ENCODE measurements around the gene POLR2J2.
A peak's percentile ranks its signal among the peaks of the same experiment; 100 is the strongest.
"Not testable (repeated sequence)": the region's sequence is repeated elsewhere in the genome, so short reads cannot be mapped to it uniquely, and the experiment has no call there.

Gene POLR2J2

DNA sequence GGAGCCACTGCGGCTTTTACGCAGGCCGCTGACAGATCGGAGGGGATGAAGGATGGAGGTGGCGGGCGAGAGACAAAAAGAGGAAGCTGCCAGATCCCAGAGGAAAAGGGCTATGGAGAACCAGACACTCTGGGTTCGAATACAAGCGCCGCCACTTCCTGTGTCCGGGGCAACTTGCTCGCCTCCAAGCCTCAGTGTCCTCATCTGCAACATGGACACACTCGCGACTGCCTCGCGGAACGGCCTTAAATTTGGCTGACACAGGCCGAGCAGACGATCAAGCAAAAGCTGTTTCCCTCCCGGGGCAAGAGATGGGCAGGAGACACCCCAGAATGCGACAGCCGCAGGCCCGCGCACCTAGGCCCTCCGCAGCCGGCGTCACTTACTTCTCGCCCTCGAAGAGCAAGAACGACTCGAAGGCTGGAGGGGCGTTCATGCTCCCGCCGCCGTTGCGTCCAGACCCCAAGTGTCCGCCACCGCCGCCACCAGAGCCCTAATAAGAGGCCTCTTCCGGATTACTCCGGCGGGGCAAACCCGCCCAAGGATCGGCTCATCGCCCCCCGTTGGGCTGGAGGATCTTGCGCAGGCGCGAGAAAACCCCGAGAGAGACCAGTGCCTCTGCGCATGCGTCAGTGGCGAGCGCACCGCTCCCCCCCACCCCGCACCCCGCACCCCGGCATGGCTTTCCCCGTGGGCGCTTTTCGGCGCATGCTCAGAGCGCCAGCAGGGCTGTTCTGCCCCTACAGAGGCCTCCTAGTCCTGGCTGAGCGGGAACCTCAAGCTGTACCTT is at the start of gene POLR2J2:
Gene POLR2J2 (minus strand): TSS at position 498 of the 790 bp plus-strand sequence. CDS start 62 bp downstream, at position 436.
- not testable (repeated sequence) for DNase-seq (ENCODE audit: low read depth in 2 of 3, low spot score in 2 of 3)

DNA sequence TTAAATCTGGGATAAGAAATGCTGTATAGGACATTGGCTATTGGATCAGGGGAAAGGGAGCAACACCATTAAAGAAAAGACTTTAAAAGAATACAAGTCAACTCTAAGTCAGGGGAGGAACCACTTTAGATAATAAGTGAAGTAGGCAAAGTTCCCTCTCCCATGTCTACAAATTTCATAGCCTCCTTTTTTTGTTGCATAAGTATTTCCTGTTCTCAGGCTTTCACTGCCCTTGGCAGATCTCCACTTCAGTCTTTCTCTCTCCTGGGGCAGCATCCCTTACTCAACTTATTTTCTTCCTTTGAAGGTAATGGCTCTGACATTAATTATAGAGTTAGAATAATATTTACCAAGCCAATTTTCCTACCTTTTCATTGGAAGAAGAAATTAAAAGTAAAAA is 47.0 kb upstream of the POLR2J2 start:
- not testable (repeated sequence) for DNase-seq (ENCODE audit: low read depth in 2 of 3, low spot score in 2 of 3)

DNA sequence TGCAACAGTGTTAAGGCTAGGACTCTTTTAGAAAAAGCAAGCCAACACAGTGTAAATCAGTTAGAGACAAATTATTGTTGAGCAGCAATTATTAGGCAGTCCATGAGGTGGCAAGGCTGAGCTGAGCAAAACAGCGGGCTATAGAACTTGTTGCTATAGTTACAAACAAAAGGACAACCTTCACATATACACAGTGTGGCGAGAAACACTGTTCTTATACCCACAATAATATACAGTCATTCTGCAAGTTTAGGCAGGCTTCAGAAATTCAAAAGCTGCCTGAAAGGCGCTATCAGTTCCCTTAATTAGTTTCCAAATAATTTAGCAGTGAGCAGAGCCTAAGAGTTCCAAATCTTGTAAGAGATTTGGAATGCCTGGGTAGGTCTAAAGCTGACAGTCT is 44.3 kb upstream of the POLR2J2 start:
- not testable (repeated sequence) for DNase-seq (ENCODE audit: low read depth in 2 of 3, low spot score in 2 of 3)

DNA sequence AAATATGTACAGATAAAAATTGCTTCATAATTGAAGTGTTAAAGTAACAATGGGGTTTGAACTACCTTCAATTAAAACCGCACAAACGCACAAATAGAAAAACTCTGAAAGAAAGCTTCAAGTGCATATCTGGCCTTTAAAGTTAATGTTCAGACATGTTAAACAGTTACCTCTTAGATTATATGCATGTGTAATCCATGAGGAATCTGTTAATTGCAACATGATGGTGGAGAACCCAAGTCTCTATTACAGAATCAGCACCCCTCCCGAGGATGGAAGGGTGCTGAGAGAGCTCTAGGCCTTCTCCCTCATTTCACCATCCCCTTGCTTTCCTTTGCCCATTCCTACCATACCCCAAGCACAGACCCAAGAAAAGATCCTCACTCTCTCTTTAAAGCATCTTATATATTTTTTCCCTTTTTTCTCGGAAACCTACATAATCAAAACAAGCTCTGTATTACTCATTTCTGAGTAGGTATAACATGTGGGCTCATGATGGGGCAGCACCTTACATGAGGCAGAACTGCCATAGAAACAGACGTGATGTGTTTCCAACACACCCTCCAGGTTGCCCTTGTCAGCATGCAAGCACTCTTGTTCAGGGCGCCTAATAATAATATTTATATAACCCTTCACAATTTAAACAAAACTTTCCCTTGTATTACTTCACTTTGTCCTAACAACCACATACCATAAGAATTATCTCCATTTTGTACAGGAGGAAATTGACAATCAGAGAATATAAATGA is 43.5 kb upstream of the POLR2J2 start:
- not testable (repeated sequence) for DNase-seq (ENCODE audit: low read depth in 2 of 3, low spot score in 2 of 3)

DNA sequence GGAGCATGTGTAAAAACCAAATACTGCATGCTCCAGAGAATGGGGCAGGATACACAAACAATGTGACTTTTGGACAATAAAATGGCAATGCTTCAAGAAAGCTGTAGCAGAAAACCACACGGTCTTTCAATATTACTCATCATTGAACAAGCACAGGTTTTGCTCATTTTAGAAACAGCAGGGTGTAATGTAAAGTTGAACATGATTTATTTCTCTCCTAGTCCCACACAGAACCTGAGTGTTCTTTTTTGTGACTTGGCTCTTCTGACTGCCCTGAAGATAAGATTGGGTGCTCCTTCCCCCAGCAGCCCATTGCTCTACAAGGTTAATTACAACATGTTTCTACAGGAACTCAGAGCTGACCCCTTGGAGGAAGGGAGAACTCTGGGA is 42.2 kb upstream of the POLR2J2 start:
- DNase-seq (ENCODE audit: low read depth in 2 of 3, low spot score in 2 of 3): not testable (repeated sequence)

DNA sequence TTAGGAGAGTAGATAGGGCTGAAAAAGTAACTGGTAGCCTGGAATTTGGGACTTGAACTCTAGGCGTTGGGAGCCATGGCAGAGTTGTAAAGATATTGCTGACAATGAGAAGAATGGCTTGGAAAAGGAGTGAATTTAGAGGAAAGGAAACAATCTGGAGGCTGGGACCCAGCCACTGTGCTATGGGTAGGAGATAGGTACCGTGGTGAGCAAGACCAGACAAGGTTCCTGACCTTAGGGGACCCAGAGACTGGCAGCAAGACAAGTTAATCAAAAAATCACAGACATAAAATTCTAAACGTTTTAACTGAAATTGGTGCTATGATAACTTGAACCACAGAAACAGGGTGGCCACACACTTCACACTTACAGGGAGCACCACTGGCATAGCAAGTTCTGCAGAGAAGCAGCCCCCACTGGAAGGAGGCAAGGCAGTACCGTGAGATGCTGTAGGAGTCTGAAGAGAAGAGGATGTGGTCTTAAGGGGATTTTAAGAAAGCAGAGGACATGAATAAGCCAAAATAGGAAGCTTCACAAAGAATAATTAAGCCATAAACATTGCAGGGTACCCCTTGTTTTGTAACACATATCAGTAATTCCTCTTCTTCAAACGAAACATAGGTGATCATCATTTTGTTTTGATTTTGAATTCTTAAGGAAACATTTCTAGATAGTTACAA is 41.7 kb upstream of the POLR2J2 start:
- peak in 1 of 3 experiments; percentile 4 for DNase-seq (ENCODE audit: low read depth in 2 of 3, low spot score in 2 of 3)

DNA sequence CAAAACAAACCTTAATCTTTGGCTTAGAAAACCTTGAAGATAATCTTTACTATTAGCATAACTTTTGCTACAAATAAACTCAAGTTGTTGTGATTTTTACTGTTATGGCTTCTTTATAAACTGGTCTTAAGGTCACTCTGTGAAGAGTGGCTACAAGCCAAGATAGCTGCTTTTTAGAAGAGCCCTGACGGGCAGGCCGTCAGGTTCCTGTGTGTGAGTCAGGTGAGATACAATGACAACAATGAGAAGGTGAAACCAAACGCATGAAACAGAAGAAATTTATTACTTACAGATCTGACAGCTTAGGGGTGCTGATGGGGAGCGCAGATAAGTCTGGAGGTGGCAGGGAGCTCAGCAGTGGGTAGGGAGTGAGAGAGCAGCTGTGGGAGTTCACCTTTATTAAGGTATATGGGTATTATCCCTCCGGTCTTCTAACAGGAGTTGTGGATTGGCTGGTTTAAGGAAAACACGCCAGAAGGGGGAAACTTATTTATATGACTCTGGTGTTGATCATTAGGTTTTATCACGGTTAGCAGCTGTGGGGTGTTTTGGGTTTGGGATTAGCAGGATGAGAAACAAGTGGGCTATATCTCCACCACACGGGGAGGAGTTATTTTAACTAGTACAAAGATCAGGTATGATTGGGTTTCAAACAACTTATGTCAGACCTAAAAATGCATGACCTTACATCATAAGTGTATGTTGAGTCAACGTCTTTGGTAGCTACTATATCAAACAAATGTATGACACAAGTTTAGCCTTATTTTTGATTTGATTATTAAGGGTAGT is 27.7 kb upstream of the POLR2J2 start:
- DNase-seq (ENCODE audit: low read depth in 2 of 3, low spot score in 2 of 3): not testable (repeated sequence)

DNA sequence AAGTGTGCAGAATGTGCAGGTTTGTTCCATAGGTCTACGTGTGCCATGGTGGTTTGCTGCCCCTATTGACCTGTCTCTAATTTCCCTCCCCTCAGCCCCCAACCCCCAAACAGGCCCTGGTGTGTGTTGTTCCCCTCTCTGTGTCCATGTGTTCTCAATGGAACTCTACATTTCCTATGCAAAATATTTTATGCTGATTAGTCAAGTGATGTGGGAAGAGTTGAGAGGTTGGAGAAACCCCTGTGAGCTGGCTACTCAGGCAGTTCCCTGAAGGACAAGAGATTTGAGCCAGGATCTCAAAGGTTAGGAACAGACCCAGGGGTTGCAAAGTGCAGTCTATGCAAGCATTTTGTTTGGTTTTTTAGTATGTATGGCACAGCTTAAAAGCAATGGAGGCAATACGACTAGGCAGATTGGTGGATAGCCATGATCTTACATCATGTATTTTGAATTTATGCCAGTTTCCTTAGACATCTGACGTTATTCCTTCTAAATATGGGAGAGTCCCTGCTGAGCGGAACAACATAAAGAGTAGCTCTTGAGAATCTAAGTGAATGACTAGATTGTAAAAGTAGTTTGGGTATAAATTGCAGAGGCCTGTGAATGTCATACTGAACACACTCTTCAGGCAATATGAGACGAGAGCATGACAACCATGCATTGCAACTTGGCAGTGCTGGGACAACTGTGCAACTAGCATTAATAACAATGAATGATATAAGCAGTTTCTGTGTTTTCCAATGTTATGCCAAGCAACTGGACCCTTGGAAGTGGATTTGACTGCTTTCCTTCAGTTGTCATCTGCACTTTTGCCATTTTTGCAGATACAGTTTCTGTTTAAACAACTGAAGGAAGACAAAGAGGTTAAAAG is 26.4 kb upstream of the POLR2J2 start:
- not testable (repeated sequence) for DNase-seq (ENCODE audit: low read depth in 2 of 3, low spot score in 2 of 3)

DNA sequence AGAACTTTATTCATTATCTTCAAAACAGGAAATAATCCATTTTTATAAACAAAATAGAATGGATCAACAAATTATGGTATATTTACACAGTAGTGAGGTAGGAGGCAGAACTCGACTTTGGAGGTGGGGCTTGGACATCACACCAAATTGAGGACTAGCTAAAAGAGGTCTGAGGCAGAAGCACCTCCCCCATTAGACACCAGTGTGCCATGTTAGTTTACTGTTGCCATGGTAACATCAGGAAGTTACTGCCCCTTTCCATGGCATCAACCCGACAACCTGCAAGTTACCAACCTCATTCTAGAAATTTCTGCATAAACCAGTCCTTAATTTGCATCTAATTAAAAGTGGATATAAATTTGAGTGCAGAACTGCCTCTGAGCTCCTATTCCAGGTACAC is 24.5 kb upstream of the POLR2J2 start:
- DNase-seq (ENCODE audit: low read depth in 2 of 3, low spot score in 2 of 3): not testable (repeated sequence)

DNA sequence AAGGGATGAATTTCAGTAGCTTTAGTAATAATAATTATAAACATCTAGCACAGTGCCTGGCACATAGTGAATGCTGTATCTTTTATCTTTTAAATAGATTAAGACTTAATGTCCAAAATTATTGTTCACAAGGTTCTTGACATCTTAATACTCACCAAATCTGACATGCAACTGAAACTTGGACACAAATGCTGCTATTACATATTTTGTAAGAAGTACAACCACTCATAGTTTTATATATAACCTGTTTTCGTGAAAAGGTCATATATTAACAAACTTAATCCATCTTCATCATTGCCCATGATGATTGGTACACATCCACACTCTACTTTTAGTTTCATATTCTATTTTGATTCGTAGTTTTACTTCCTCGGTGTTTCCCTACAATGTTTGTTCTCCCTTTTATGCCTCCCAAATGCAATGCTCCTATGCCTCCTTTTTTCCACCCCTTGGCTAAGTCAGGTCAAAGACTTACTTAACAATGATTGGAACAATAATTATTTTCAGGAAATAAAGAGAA is 23.6 kb upstream of the POLR2J2 start:
- not testable (repeated sequence) for DNase-seq (ENCODE audit: low read depth in 2 of 3, low spot score in 2 of 3)

DNA sequence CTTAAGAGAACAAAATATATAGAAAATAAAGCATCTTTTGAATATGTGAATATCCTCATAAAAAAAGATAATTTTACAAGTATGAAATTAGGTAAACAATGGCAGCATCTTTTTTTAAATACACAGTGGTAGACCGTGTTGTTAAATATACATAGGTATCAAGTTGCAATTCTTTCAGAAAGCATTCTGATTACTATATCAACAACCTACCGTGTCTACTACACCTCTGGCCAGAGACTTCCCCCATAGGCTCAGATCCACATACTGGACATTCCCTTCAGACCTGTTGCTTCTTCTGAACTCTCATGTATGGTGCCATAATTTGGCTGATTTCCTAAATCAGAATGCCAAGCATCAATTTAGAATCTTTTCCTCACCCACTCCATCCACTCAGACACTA is 22.5 kb upstream of the POLR2J2 start:
- not testable (repeated sequence) for DNase-seq (ENCODE audit: low read depth in 2 of 3, low spot score in 2 of 3)

DNA sequence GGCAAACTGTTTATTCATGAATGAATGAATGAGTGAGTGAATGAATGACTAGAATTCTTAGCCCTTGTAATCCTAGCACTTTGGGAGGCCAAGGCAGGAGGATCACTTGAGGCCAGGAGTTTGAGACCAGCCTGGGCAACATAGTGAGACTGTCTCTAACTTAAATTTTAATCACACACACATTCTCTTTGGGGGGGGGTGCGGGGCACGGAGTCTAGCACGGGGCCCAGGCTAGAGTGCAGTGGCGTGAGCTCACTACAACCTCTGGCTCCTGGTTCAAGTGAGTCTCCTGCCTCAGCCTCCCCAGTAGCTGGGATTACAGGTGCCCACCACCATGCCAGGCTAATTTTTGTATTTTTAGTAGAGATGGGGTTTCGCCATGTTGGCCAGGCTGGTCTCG is 19.1 kb upstream of the POLR2J2 start:
- not testable (repeated sequence) for DNase-seq (ENCODE audit: low read depth in 2 of 3, low spot score in 2 of 3)

DNA sequence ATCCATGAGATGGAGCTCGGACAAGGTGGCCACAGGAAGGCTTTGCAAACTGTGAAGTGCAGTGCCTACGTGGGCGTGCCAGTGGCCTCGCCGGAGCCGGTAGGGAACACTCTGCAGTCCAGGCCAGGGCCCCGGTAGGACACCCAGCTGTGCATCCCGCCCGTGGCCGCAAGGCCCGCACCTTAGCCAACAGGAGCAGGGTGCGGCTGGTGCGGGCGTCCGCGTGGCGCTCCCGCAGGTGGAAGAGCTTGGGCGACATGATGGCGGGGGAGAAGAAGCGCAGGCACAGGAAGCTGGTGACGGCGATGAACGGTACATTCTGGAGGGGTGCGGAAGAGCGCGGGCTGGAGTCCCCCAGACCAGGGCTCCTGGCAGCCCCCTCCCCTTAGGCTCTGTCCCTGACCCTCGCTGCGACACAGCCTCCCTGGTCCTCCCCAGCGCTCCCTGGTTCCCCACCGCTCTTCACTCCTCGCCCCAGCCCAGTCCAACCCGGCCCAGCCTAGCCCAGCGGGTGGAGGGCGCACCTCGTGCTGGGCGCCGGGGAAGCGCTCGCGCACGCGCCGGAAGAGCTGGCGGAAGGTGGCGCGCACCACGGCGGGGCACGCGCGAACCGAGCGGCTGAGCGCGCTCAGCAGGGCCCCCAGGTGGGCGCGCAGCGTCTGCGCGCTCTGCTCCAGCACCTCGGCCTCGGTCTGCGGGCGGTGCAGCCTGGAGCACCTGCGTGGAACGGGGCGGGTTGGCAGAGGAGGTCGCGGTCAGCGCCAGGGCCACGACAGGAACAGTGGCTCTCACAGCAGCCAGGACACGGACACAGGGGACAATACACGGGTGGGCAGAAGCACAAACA is 18.2 kb upstream of the POLR2J2 start:
- DNase-seq (ENCODE audit: low read depth in 2 of 3, low spot score in 2 of 3): not testable (repeated sequence)

DNA sequence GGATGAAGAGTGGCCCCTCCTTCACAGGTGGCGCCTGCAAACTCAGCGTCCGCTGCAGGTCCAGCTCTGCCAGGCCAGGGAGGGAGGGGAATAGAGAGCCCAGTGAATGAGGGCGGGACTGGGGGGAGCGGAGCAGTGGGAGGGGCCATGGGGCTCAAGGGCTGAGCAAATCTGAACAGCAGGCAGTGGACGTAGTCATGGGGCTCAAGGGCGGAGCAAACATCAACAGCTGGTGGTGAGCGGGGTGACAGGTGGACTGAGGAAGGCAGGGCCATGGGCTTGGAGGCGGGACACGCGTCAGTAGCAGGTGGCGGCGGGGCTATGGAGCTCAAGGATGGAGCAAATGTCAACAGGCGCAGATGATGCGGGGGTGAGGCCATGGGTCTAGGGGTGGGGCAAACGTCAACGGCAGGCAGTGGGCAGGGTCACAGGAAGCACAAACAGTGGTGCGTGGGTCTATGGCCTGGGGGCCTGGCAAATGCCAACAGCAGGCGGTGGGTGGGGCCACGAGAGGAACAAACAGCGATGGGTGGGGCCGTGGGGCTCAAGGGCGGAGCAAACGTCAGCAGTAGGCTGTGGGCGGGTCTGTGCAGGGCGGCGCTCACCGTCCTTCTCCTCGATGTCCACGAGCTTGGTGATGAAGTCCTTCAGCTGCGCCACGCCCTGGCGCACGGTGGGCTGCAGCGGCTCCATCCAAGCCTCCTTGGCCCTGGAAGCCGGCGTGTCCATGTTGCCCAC is 17.0 kb upstream of the POLR2J2 start:
- DNase-seq (ENCODE audit: low read depth in 2 of 3, low spot score in 2 of 3): not testable (repeated sequence)

DNA sequence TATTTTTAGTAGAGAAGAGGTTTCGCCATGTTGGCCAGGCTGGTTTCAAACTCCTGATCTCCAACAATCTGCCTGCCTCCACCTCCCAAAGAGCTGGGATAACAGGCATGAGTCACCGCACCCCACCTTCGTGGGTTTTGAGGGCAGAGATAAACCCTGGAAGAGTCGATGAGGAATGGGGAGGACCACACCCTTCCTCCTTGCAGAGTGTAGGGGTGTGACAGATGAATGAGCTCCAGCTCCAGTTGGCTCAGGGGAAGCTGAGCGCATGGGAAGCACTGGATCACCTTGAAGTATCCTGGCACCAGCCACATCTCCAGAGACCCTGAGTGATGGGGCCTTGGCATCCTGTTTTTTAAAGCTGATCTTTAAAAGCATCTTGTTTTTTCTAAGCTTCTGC is 11.1 kb upstream of the POLR2J2 start:
- DNase-seq (ENCODE audit: low read depth in 2 of 3, low spot score in 2 of 3): not testable (repeated sequence)

DNA sequence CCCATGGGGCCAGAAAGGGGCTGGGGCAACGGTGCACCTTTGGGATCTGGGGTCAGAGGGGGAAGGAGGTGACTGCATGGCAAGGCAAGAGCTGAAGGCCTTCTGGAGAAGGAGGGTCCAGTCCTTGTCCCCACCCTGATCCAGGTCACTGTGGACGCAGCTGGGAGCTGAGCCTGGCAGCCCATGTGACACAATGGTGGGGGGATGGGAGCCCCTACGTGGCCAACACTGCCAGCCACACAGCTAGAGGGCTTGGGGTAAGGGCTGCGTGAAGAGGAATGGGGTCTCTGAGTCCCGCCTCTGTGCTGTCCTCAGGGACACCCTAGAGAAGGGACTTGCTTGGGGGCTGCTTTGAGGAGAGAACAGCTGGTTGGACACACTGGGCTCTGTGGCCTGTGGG is 9.3 kb upstream of the POLR2J2 start:
- not testable (repeated sequence) for DNase-seq (ENCODE audit: low read depth in 2 of 3, low spot score in 2 of 3)

DNA sequence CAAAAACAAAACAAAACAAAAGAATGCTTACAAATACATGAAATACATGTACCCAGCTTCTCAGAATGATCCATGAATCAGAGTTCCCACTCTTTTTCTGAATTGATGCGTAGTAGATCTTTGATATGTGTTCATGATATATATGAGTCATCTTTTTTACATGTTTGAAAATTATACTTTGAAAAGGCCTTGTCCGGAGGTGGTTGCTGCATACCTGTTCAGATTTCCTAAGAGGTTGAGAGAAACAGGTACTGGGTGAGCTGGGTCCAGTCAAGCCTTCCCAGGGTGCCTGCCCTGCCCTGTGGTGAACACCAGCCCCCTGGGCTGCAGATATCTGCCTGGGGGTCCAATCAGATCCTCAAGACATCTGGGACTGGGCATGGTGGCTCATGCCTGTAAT is 4.1 kb upstream of the POLR2J2 start:
- DNase-seq (ENCODE audit: low read depth in 2 of 3, low spot score in 2 of 3): peak in 1 of 3 experiments; percentile 5

DNA sequence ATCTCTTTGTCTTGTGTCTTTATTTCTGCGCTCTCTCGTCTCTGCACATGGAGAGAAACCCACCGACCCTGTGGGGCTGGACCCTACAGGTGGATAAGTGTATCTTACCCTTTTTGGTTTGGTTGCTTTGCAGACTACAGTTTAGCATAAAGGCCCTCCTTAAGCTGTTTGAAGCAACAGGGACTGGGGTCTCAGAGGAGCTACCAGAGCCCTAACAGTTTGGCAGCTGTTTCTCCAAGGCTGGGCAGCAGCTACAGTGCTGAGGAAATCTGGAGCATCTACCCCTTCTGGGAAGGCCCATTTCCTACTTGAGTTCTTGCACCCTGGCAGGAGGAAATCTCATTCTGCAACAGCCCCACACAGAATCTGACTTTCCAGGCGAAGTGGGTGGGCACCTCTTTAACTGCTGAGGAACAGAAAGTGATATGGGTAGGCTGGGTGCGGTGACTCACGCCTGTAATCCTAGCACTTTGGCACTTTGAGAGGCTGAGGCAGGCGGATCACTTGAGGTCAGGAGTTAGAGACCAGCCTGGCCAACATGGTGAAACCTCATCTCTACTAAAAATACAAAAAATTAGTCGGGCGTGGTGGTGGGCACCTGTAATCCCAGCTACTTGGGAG is 2.1 kb upstream of the POLR2J2 start:
- DNase-seq (ENCODE audit: low read depth in 2 of 3, low spot score in 2 of 3): not testable (repeated sequence)

Measured in activated CD8-positive, alpha-beta memory T cell treated with anti-CD3 and anti-CD28 coated beads for 48 hours (primary cell).